D721Med (cell line): ENCODE measurements around the gene SEC14L3.

ENCODE experiments used
- DNase-seq: peaks from one replicate; pipeline ENCODE4 v3.0.0; 2011; ENCODE audit warnings: low spot score; ENCODE audit not compliant: insufficient read length
- FAIRE-seq: peaks from 2 replicates; lab custom pipeline; 2011; peaks lifted over from hg19 to GRCh38; lab: Jason Lieb, UNC
- CTCF ChIP-seq: IDR thresholded peaks from 2 replicates; pipeline ENCODE4 v1.5.1; 2012; ENCODE audit warnings: mild to moderate bottlenecking, control low read depth; ENCODE audit not compliant: insufficient read depth; ENCODE audit errors: missing control alignments

The SEC14L3 gene

GRCh38 chr22:30486661-30487115 lies 14.9 kb upstream of the SEC14L3 start:
- no peak for DNase-seq
- TF ChIP-seq CTCF: no peak
- FAIRE-seq: no peak

GRCh38 chr22:30486118-30486517 lies 14.3 kb upstream of the SEC14L3 start:
- DNase-seq: no peak
- no peak for TF ChIP-seq CTCF
- FAIRE-seq: no peak

- DNase-seq (peak; percentile 79), FAIRE-seq (no peak)
- TF ChIP-seq CTCF: peak; percentile 78
Measured at GRCh38 chr22:30485362-30485988, 13.7 kb upstream of the SEC14L3 start.

GRCh38 chr22:30483169-30483568 lies 11.4 kb upstream of the SEC14L3 start:
- DNase-seq (no peak), FAIRE-seq (no peak)
- TF ChIP-seq CTCF: no peak

GRCh38 chr22:30481711-30482110 lies 9.9 kb upstream of the SEC14L3 start:
- FAIRE-seq (no peak), DNase-seq (no peak)
- no peak for TF ChIP-seq CTCF

- TF ChIP-seq CTCF: no peak
- DNase-seq (no peak), FAIRE-seq (no peak)
Measured at GRCh38 chr22:30479981-30480380, 8.2 kb upstream of the SEC14L3 start.

GRCh38 chr22:30474683-30475424 lies 3.0 kb upstream of the SEC14L3 start:
- no peak for FAIRE-seq
- TF ChIP-seq CTCF: no peak
- no peak for DNase-seq
